WERI-Rb-1 (cell line): Measurements from ENCODE around the gene PLXNA2.

ENCODE experiments used
- DNase-seq: peaks from one replicate; pipeline ENCODE4 v3.0.0-alpha.2; 2020
- H3K27ac ChIP-seq: fragments of 250-450 bp; sonication (Bioruptor Pico); 2 replicates; pipeline ENCODE4 v1.5.1; 2020; ENCODE audit warnings: mild to moderate bottlenecking, moderate library complexity
- H3K27me3 ChIP-seq: fragments of 250-450 bp; sonication (Bioruptor Pico); 2 replicates; pipeline ENCODE4 v1.5.1; 2021; ENCODE audit warnings: mild to moderate bottlenecking, low read depth, moderate library complexity; ENCODE audit not compliant: insufficient read depth, severe bottlenecking
- H3K36me3 ChIP-seq: fragments of 250-450 bp; sonication (Bioruptor Pico); 2 replicates; pipeline ENCODE4 v1.5.1; 2020; ENCODE audit warnings: mild to moderate bottlenecking, moderate library complexity
- H3K4me3 ChIP-seq: 2 replicates; pipeline ENCODE4 v1.5.1; 2011; ENCODE audit warnings: low read depth, mild to moderate bottlenecking, control low read depth, low read length
- H3K9me3 ChIP-seq: fragments of 250-450 bp; sonication (Bioruptor Pico); 2 replicates; pipeline ENCODE4 v1.5.1; 2021; ENCODE audit warnings: mild to moderate bottlenecking, moderate library complexity; ENCODE audit not compliant: severe bottlenecking
- TF ChIP-seq, protein P1 (sequence below): IDR thresholded peaks from 2 replicates; pipeline ENCODE4 v1.5.1; 2011; ENCODE audit warnings: low read depth, mild to moderate bottlenecking, control low read depth, inconsistent platforms, low read length

The PLXNA2 gene

GRCh38 chr1:208223136-208223535, 21.0 kb downstream of the PLXNA2 start:
- DNase-seq, result no peak
- no peaks in the 10 kb centered on the region for H3K9me3 ChIP-seq

DNA sequence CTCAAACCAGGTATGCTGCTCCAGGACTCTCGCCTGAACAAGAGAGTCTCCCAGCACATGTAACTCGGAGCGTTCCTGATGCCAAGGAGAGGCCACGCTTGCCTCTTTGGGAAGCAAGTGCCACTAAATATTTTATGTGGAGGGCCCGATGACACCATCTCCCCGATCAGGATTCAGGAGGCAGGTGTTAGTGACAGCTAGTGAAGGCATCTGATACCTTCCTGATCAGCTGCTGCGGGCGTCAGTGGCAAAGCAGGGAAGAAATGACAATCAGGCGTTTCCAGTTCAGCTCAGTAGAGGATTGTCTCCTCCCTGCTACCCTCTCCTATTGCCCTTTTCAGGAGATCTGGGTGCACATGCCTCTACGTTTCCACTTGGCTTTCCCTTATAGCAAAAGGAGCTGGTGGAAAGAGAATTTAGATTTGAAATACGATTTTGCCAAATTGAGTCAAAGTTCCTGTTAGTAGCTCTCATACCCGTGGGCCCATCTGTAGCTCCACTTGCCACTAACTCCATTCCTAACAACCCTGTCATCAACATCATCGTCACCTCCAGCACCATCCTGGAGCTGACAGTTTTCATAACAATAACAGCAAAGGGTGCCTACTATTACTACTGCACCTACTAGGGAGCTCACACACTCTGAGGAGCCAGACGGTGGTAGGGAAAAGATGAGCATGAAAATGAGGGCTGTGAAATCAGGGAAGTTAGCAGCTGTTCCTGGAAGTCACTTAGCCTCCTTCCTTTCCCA, 21.6 kb downstream of the PLXNA2 start:
- H3K36me3 ChIP-seq, result peaks cover 3% of the 10 kb centered on the region; the same call in 1 of the 2 replicates
- no peak for DNase-seq
- no peaks in the 10 kb centered on the region for H3K9me3 ChIP-seq
- TF ChIP-seq, protein P1, sequence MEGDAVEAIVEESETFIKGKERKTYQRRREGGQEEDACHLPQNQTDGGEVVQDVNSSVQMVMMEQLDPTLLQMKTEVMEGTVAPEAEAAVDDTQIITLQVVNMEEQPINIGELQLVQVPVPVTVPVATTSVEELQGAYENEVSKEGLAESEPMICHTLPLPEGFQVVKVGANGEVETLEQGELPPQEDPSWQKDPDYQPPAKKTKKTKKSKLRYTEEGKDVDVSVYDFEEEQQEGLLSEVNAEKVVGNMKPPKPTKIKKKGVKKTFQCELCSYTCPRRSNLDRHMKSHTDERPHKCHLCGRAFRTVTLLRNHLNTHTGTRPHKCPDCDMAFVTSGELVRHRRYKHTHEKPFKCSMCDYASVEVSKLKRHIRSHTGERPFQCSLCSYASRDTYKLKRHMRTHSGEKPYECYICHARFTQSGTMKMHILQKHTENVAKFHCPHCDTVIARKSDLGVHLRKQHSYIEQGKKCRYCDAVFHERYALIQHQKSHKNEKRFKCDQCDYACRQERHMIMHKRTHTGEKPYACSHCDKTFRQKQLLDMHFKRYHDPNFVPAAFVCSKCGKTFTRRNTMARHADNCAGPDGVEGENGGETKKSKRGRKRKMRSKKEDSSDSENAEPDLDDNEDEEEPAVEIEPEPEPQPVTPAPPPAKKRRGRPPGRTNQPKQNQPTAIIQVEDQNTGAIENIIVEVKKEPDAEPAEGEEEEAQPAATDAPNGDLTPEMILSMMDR, result no peak
- H3K27ac ChIP-seq, result no peak overlapping the region
- no peak overlapping the region for H3K4me3 ChIP-seq
- H3K27me3 ChIP-seq, result no peaks in the 10 kb centered on the region

More at GRCh38 chr1:208223136-208223535, 21.0 kb downstream of the PLXNA2 start:
- no peaks in the 10 kb centered on the region for H3K36me3 ChIP-seq
- H3K27ac ChIP-seq, result no peak overlapping the region
- TF ChIP-seq, protein P1, result no peak
- H3K4me3 ChIP-seq, result no peak overlapping the region
- H3K27me3 ChIP-seq, result no peaks in the 10 kb centered on the region

- DNase-seq, result no peak
- Histone ChIP-seq H3K36me3 (peaks cover 16% of the 10 kb centered on the region), H3K4me3 (no peak overlapping the region), H3K9me3 (no peaks in the 10 kb centered on the region), H3K27me3 (no peaks in the 10 kb centered on the region), H3K27ac (no peak overlapping the region)
- TF ChIP-seq, protein P1, result no peak
These were observed 22.9 kb downstream of the PLXNA2 start for GRCh38 chr1:208221291-208221622.

DNA sequence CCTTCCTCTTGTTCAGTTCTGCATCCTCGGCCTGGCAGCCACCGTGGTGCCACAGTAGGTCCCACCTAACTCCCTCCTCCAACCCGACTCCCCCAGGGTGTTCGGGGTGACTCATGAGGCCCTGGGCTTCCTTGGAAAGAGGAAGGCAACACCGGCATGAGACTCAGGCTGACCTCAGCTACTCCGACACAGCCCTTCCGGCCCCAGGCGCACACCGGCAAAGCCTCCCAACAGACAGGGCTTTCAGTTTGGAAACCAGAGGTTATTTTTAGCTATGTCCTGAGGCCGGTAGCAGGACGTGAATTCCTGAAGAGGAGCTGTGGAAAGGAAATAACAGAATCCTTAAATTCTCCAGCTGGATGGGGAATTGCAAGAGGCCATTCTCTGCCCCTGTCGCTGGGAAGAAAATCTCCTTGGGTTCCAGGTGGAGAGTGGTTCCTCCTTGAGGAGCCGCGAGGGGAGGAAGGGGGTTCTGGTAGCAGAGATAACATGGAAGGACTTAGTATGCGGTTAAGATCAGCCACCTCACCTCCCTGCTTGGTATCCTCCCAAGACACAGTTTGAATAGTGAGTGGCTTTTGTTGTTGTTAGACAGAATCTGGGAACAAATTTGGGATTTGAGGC, 24.4 kb downstream of the PLXNA2 start:
- H3K27ac ChIP-seq, result no peak overlapping the region; the same call in 1 of the 2 replicates
- H3K27me3 ChIP-seq, result no peaks in the 10 kb centered on the region
- TF ChIP-seq, protein P1, result no peak
- no peaks in the 10 kb centered on the region for H3K9me3 ChIP-seq
- H3K36me3 ChIP-seq, result peaks cover 27% of the 10 kb centered on the region
- H3K4me3 ChIP-seq, result no peak overlapping the region
- DNase-seq, result no peak

DNA sequence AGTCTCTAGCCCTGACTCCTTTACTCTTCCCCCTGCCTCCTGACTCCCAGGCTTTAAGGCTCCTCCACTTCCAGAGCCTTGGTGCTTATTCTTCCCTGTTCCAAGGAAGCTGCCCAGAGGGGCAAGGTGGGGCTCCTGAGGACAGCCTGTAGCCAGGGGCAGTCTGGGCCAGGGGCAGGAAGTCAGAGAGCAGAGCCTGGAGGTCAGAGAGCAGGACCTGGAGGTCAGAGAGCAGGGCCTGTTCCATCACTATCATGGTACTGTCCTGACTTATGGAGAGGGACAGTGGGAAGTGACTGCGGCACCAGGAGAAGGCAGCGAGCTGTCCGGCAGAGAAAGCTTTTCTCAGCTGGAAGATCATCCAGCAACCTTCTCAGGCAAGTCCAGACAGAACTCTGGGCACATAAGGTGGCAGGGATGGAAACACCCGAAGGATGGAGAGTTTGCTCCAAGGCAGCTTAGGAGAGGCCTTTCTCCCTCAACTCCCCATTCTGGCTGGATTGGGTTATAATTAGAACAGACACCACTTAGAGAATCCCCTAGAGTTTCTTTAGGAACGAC, 25.0 kb downstream of the PLXNA2 start:
- Histone ChIP-seq H3K27me3 (no peaks in the 10 kb centered on the region), H3K4me3 (no peak overlapping the region), H3K36me3 (peaks cover 27% of the 10 kb centered on the region), H3K27ac (no peak overlapping the region; the same call in 1 of the 2 replicates), H3K9me3 (no peaks in the 10 kb centered on the region)
- DNase-seq, result no peak
- TF ChIP-seq, protein P1, result no peak
